GM18870 (cell line): Measurements from ENCODE around the gene LRIG1.

Source experiments
- ATAC-seq: cut with Tn5 transposase; IDR thresholded peaks from one replicate; pipeline ENCODE4 v1.9.1; 2021; ENCODE audit warnings: moderate library complexity; ENCODE audit not compliant: unreplicated experiment

LRIG1 gene

DNA sequence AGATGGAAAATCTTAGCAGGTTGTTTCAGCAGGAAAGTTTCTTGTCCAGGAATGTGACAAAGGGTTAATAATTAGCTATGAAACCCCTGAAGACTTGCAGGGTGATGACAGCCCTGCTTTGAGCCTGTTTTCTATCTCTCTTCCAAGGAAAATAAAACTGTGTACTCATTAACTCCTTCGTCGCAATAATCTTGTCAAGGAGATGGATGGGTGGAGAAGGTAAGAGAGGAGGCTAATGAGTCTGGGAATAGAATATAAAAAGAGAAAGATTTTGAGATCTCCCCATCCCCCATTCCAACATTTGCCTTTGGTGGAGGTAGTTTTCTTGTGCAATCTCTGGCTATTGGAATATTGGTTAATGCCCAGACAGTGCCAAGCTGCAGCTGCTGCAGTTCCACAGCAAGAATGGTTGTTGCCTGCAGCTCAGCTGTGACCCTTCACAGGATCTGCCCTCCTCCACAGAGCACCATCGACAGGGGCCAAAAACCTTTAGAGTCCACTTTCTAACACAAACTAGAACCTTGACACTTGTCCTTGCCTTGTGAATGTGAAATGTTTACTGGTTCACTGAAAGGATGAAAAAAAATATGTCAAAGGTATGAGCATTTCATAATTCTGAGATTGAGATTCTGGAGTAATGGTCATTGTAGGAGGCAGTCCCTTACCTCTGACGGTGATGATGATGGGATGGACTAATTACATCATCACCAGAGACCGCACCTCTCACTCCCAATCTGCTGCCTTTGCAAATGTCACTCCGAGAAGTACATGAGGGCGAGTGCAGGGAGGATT lies 4.2 kb upstream of the LRIG1 start:
- ATAC-seq = no peak

DNA sequence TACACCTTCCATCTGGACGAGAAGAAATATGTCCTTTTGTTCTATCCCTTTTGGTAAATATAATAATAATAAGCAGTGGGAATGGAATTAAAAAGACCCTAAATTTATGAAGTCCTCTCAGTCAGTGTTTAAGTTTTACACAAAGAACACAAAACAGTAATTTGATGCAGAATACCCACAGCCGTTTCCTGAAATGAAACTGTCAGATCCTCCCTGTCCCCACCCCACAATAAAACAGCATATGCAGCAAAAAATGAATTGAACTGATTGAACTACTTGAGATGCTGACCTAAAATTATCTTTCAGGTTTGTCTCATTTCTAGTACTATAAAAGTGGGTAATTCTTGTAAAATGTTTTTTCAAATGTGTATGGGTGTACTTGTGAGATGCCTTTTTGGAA lies 2.2 kb upstream of the LRIG1 start:
- ATAC-seq = no peak

DNA sequence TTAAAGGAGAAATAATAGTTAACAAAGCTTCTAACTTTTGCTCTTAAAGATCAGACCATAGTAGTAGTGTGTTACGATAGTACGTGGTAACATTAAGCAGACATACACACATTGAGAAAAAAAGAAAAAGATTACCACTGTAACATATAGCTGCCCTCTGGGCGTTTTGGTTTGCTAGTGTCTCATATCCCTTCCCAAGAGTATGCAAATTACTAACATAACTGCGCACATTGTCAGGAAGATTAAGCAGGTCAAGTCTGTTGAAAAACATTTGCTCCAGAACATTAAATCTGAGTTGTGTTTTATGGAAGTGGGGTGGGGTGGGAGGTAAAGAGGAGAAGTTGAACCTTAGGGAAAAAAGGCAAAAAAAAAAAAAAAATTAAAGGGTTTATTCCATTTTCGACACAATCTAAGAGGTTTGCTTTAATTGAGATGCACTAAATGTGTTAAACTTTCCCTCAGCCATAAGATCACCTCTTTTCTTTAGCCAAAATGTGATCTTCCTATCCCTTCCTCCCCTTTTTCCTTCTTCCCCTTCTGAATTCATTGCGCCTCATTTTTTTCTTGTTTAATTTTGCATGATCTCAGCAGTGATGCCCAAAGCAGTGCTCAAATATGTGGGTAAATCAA lies 1.5 kb upstream of the LRIG1 start:
- no peak for ATAC-seq

DNA sequence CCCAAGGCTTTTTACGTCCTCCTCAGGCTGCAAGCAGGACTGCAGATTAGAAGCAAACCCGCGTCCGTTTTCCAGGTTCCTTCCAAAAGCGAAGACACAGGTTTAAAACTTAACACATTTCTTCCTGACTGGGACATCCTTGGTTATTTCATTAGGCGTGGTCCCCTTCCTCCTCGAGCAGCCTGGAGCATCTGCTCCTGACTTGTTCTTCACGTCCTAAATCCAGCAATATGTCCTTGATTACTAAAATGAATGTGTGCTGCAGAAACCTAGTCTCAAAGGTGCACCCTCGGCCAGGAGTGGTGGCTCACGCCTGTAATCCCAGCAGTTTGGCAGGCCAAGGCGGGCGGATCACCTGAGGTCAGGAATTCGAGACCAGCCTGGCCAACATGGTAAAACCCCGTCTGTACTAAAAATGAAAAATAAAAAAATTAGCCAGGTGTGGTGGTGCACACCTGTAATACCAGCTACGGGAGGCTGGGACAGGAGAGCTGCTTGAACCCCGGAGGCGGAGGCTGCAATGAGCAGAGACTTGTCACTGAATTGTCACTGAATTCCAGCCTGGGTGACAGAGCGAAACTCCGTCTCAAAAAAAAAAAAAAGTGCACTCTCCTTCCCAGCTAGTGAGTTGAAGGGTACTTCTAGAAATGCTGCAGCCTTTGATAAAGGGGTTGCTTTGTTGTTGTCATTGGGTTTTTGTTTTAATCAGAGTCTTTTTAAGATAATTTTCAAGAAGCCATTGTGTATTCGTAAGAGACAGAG lies 842 bp upstream of the LRIG1 start:
- ATAC-seq = no peak

DNA sequence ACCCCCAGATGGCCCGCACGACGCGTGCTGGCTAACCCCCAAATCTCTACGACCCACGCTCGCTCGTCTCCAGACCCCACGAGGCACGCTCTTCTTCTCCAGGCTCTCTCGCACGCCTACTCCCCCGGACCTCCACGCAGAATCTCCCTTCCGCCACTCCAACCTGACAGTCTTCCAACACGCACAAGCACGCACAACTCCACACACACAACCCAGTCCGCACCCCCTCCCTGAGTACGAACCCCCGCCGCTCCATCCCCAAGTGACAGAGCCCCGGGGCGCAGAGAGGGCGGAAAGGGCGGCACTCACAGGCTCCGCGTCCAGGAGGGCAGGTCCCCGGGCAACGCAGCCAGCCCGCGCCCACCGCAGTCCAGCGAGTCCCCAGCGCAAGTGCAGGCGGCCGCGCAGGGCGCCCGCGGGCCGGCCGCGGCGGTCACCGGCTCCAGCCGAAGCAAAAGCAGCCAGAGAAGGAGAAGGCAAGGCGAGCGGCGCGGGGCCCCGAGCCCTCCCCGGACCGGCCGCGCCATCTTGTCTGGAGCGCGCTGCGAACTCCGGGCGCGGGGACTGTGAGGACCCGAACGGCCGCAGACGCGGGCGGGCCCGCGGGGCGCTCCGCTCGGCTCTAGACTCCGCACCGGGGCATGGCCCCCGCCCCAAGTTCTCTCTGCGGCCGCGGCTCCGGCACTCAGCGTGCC lies 794 bp downstream of the LRIG1 start:
- no peak for ATAC-seq

DNA sequence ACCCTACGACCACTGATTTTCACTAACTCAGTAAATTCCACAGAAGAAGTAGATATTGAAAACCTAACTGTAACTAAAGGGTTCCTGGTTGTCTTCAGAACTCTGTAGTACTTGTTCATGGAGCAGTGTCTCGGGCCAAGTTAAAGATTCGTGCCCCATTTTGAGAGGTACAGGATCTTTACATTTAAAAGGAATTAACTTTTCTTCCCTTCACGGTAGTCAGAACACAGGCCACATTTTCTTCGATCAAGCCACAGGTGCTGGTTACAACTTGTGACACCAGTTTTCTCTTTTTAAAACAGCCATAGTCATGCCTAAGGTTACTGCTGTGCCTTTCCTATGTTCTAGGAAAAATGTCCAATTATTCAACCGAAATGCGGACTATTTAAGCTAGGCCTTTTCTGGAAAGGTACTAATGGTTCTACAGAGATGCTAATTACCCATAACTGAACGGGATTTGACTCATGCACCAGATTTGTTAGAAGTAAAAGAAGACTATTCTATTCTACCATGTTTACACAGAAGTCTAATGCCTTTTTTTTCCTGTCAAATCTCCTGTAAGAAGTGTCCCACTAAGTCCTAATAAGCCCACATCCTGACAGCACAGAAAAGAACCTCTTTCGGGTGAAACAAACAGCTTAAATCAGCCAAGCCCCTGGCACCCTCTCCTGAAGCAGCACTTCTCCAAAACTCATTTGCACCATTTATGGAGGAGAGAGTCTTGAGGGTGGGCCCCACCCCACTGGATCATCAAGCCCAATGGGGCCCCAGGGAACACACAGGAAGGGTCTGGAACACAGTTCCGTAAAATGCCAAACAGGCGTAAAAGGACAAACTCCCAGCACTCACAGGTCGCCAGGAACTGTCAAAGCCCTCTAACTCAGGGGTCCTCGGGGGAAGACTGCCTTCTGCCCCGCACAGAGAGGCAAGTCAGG lies 1.9 kb downstream of the LRIG1 start:
- no peak for ATAC-seq

DNA sequence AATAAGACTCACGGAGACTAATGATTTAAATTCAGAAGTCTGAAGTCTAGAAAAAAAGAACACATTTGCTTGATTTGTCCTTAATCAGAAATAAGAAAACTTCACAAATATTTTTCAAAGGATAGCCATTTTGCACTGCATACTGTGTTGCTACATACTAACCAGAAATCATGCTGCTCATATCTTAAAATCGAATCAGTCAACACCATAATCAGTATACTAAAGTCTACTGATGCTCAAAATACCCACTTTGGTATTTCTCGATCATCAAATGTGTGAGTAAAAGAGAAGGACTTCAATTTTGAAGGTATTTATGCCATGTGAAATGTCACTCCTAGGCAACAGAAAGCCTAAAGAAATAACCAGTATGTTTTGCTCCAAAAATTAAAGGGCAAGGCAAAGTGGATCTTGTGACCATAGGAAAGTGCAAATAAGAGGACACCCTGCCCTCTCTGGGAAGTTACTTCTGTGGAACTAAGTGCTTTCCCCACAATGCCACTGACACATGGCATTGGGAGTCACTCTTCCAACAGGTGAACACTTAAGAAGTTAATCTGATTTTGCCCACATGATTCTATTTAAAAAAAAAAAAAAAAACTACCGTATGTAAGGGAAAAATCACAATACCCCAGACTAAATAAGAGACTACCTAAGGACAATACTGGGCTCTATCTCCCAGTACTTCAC lies 2.7 kb downstream of the LRIG1 start:
- ATAC-seq = no peak

DNA sequence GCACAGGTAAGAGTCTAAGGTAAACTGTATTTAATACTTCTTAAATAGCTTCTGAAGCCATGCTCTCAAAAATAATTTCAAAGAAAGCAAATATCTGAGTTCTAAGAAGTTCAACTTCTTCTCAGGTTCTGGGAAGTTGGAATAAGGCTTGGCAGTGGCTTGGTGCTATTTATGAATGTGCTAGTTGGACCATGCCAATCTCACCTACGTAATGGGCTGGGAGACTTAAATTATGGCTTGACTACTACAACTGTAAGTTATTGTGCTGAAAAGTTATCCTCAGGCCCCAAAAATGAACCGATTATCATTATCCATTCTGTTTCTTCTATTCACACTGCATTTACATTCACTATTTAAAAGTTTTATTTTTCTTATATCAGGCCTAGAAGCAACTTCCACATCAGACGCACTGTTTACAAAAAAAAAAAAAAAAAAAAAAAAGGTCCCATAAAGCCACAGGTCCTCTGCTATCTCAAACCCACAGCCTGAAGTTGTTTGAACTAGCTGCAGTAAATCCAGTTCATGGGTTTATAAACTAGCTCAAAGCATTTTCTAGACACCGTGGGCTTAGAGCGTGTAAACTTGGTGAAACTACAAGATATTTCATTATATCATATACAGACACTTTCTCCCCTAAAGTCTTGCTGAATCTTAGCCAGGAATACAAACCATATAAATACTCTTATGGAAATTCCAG lies 3.4 kb downstream of the LRIG1 start:
- ATAC-seq = no peak

DNA sequence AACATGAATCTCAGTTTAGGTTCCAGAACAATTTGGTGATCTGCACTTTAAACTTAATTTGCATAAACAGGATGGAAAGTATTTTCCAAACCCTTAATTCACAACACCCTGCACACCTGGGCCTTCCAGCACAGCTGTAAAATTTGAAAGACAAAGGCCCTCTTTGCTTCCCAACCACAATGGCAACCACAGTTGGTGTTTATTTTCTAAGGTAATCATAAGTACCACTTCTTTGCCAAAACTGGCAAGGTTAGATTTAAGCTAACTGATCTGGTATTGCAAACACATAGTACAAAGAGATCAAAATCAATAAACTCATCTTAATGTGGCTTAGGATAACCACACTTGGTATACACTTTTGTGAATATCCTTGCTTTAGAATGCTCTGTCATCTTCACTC lies 4.1 kb downstream of the LRIG1 start:
- ATAC-seq = no peak

DNA sequence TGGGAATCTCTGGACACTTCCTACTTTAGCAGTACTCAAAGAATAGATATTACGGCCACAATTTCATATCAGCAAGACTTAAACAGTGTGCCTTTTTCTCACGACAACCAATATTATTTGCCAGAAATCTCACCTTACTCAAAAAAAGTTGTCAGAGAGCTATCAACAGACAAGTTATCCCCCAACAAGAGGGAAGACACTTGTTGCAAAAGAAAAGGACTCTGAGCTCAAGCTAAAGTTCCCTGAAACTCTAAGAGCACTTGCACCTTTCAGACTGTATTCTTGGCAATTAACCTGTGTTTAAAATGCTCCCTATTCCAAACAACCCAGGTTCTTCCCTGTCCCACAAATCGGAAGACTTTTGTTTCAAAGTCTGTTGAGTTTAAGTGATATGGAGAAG lies 4.5 kb downstream of the LRIG1 start:
- no peak for ATAC-seq

DNA sequence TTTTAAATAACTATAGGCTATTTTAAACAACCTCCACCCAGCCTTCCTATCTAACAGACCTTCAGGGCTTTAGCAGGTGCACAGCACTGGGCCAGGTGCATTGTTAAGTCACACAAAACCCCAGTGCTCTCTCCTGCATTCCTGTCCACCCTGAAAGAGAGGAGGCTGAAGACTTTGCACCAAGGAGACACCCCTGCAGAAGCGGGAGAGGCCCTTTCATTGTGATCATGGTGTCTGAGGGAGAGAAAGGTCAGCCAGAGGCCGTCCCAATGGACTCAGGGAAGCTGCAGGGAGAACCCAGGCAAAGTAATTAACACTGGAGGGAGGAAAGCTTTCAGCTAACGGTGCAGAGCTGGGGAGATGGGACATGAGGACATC lies 5.2 kb downstream of the LRIG1 start:
- no peak for ATAC-seq

DNA sequence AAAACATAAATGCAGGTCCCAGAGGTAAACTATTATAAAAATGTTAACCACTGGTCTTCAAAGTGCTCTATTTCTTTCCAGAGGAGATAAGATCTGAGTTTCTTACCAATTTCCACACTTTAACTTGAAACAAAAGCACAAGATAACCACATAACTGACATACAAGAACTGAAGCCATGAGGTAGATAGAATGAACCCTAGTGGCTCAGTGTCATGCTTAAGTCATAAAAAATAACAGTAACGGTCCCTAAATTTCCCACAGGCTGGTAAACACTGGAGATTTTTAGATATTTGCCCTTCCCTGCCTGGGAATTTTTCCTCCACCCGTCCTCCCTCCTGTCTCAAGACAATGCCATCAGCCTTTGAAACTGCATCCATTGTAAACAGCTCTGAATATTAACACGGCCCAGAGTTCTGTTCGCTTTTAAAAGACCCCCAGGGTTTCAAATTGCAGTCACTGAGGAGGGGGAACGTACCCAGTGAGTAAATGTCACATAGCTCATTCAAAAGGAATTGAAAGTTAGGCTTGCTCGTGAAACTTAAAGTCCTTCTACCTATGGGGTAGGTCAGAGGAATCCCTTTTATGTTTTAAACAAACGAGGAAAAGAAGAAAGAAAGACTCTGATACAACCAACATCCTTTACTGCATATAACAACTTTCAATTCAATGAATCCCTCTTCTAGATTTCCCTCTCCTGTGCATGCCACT lies 5.7 kb downstream of the LRIG1 start:
- no peak for ATAC-seq

DNA sequence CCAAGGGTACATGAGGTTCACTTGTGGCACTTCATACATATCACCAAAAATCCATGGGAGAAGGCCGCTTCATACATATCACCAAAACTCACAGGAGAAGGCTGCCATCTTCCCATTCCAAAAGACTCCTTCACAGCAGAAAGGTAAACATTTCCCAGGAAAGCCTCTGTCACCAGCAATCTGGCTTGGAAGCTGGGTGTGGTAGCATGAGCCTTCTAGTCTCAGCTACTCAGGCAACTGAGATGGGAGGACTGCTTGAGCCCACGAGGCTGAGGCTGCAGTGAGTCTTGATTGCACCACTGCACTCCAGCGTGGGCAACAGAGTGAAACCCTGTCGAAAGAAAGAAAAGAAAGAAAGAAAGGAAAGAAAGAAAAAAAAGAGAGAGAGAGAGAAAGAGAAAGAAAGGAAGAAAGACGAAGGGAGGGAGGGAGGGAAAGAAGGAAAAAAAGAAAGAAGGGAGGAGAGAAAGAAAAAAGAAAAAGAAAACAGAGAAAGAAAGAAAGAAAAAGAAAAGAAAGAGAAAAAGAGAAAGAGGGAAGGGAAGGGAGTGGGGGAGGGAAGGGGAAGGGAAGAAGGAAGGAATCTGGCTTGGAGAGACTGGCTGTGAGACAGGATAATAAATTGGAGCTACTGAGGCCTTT lies 7.2 kb downstream of the LRIG1 start:
- ATAC-seq = no peak

DNA sequence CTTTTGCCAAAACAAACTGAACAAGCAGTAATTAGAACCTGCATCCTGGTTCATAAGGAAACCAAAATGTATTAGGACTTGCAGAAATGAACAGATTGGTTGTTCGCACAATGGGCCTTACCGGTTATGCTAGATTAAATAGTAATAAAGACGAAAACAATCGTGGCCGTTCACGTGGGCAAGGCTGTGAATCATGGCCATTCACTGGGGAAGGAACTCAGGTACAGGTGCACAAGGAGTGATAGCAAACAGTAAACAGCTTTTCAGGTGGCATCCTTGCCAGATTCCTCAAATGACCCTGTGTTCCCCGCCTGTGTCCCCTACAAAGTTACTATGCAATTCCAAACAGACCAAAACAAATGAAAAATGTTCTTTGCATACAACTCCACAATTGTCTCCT lies 8.2 kb downstream of the LRIG1 start:
- ATAC-seq = no peak

DNA sequence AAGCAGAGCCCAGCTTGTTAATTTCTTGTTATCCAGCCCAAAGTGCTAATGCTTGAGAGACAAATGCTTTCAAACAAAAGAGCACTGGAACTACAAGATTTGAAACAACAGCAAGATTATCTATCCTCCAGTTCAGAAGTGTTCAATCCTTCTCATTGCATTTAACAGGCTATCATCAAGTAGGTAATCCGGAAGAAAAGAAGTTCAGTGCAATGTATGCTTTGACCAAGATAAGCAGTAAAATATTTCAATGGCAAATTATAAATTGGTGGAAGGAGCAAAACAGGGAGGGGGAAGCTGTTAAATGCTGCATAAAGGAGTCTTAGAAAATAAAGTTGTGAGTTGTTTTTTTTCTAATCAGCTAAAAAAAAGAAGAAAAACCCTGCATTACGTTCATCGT lies 8.8 kb downstream of the LRIG1 start:
- no peak for ATAC-seq

DNA sequence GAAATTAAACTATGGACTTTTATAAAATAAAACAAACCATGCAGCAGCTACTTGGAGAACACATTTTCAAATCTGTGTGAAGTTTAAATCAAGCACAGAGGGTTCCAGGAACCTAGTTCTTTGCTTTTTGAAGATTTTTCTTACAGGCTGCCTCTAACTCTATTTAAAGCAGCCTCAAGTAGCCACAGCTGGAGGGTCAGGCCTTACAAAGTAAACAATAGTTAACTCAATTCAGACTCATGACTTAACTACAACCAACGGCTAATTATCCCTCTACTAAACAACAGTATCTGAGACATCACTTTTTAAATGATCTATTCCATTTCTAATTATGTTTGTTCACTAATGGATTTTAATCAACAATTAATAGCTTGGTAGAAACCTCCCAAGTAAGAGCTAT lies 9.8 kb downstream of the LRIG1 start:
- no peak for ATAC-seq

DNA sequence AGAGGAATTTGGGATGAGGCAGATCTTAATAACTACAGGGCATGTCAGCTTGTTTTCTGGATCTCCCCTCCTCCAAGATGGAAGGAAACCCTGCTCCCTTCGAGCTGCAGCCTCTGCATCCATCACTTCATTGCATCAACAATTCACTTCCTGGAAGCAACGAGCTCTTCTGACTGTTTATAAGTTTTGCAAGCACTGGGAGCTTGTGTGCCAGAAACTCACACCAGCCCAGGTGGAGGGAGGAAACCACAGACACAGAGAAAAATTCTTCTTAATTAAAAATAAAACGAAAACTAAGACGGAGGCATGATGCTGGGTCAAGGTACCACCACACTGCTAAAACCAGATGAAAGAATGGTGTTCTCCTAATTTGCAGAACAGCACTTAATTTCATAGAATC lies 10.6 kb downstream of the LRIG1 start:
- ATAC-seq = no peak

DNA sequence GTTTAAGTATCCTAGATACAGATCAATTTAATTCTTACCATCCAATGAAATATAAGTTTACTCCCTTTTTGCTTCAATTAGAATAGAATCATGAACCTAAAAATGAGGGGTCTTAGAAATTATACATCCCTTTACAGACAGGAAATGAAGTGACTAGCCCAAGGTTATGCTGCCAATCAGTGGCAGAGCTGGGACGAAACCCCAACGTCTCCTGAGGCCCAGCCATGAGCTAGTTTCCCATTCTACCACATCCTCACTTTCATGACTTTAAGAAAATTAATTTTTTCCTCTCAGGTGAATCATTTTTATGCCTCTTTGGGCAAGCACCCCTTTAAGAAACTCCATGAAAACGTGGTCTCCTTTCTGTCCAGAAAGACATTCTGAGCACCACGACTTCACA lies 11.2 kb downstream of the LRIG1 start:
- ATAC-seq = no peak
